NCI-H2196 (cell line): ENCODE measurements around the gene CCDC178.
"Not testable (repeated sequence)": the region's sequence is repeated elsewhere in the genome, so short reads cannot be mapped to it uniquely, and the experiment has no call there.

Experiments used
- DNase-seq: peaks from one replicate; lab custom pipeline; 2025; ENCODE audit not compliant: unreplicated experiment; lab: John Stamatoyannopoulos, UW

Gene CCDC178

GRCh38 chr18:33034212-33034611 is 406.3 kb downstream of the CCDC178 start:
- no peak for DNase-seq

GRCh38 chr18:33022370-33022769 is 418.2 kb downstream of the CCDC178 start:
- DNase-seq, result no peak

- no peak for DNase-seq
Measured at GRCh38 chr18:33020877-33021276, 419.6 kb downstream of the CCDC178 start.

- no peak for DNase-seq
Measured at GRCh38 chr18:33014060-33014796, 426.3 kb downstream of the CCDC178 start.

GRCh38 chr18:33010149-33010548 is 430.4 kb downstream of the CCDC178 start:
- DNase-seq, result no peak

GRCh38 chr18:32998921-32999320 is 441.6 kb downstream of the CCDC178 start:
- DNase-seq, result no peak

GRCh38 chr18:32998285-32998684 is 442.2 kb downstream of the CCDC178 start:
- DNase-seq, result no peak

GRCh38 chr18:32983721-32984120 is 456.8 kb downstream of the CCDC178 start:
- no peak for DNase-seq

- no peak for DNase-seq
Measured at GRCh38 chr18:32980896-32981295, 459.6 kb downstream of the CCDC178 start.

GRCh38 chr18:32975501-32975900 is 465.0 kb downstream of the CCDC178 start:
- no peak for DNase-seq

GRCh38 chr18:32975163-32975436 is 465.4 kb downstream of the CCDC178 start:
- no peak for DNase-seq

- DNase-seq, result no peak
Measured at GRCh38 chr18:32974421-32975162, 465.9 kb downstream of the CCDC178 start.

- no peak for DNase-seq
Measured at GRCh38 chr18:32968248-32968647, 472.3 kb downstream of the CCDC178 start.

GRCh38 chr18:32966141-32966540 is 474.4 kb downstream of the CCDC178 start:
- no peak for DNase-seq

- DNase-seq, result no peak
Measured at GRCh38 chr18:32961538-32961937, 479.0 kb downstream of the CCDC178 start.

- DNase-seq, result no peak
Measured at GRCh38 chr18:32958746-32959145, 481.8 kb downstream of the CCDC178 start.

GRCh38 chr18:32956591-32957315 is 483.8 kb downstream of the CCDC178 start:
- peak; percentile 7 for DNase-seq

GRCh38 chr18:32952318-32952717 is 488.2 kb downstream of the CCDC178 start:
- not testable (repeated sequence) for DNase-seq

GRCh38 chr18:32937597-32937996 is 502.9 kb downstream of the CCDC178 start:
- DNase-seq, result peak; percentile 25

GRCh38 chr18:32937066-32937465 is 503.5 kb downstream of the CCDC178 start:
- no peak for DNase-seq

- DNase-seq, result no peak
Measured at GRCh38 chr18:32934201-32934600, 506.3 kb downstream of the CCDC178 start.

- DNase-seq, result peak; percentile 25
Measured at GRCh38 chr18:32930695-32931301, 509.7 kb downstream of the CCDC178 start.
